GM13976 (cell line): ENCODE measurements around the gene ASTN2.

Experiments
- DNase-seq: peaks from one replicate; pipeline ENCODE4 v3.0.0; 2012; ENCODE audit warnings: low spot score
- in situ Hi-C: fragments of 300-500 bp; cut with MboI; formaldehyde crosslinking; loops from one replicate; pipeline ENCODE4 v1.12.0; 2022; ENCODE audit warnings: low sequenced_read_pairs, mixed read lengths, inconsistent platforms; ENCODE audit not compliant: unreplicated experiment
- TF ChIP-seq, protein P1 (sequence below): IDR thresholded peaks from 2 replicates; pipeline ENCODE4 v1.5.1; 2012; ENCODE audit warnings: borderline replicate concordance, mild to moderate bottlenecking; ENCODE audit not compliant: insufficient read depth; ENCODE audit errors: extremely low read depth, missing control alignments, control extremely low read depth

Gene ASTN2

DNA sequence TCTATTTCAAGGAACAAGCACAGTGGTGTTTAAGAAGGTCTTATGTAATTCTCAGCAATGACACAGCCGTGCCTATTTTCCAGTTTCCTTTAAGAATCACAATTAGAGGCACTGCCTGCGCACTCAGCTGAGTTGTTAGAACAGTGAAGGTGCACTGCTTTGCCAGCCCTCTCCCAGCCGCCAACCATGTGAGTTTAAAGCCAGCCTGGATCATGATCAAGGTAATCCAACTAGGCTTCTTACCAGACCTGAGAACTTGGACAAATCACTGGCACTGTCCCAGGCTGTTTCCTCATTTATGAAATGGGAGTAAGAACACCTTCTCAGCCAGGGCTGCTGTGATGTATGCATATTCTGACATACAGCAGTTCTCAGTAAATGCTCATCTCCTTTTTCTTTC, 99.6 kb downstream of the ASTN2 start:
- TF ChIP-seq, protein P1, sequence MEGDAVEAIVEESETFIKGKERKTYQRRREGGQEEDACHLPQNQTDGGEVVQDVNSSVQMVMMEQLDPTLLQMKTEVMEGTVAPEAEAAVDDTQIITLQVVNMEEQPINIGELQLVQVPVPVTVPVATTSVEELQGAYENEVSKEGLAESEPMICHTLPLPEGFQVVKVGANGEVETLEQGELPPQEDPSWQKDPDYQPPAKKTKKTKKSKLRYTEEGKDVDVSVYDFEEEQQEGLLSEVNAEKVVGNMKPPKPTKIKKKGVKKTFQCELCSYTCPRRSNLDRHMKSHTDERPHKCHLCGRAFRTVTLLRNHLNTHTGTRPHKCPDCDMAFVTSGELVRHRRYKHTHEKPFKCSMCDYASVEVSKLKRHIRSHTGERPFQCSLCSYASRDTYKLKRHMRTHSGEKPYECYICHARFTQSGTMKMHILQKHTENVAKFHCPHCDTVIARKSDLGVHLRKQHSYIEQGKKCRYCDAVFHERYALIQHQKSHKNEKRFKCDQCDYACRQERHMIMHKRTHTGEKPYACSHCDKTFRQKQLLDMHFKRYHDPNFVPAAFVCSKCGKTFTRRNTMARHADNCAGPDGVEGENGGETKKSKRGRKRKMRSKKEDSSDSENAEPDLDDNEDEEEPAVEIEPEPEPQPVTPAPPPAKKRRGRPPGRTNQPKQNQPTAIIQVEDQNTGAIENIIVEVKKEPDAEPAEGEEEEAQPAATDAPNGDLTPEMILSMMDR = no peak
- no peak for DNase-seq
- in situ Hi-C loops = no loop called here

DNA sequence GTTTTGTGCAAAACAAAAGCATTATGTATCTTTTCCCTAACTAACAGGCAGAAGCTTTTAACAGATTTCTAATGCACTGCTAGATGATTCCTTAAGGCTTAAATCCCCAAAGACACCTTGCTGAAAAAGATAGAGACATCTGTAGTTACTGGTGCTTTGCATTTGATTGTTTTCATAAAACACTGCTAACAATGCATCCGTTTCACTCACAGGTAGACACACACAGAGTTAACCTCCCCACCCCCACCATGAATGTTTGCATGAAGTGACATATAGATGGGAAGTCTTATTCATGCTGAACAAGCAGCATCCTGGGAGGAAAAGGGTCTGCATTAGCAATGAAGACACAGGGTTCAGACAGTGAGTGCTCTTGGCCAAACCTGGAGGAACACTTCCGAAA, 100.9 kb downstream of the ASTN2 start:
- no peak for DNase-seq
- TF ChIP-seq, protein P1 = no peak
- in situ Hi-C loops = no loop called here

DNA sequence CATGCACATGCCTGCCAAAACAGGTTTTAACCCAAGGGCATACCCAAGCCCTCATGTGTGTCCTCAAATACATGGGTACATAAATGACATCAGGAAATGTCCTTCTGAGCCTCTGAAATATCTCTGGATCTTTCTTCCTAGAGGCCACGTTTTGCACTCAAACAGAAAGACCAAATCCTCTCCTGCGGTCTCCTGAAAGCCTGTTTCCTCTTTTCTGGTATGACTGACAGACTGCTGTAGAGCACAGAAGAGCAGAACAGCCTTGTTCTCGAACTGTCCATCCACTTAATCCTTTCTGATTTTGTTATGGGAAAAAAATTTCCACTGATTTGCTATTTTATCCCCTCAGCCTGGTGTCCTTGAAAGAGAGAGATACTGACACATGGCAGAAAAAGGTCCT, 107.2 kb downstream of the ASTN2 start:
- in situ Hi-C loops = no loop called here
- TF ChIP-seq, protein P1 = no peak

DNA sequence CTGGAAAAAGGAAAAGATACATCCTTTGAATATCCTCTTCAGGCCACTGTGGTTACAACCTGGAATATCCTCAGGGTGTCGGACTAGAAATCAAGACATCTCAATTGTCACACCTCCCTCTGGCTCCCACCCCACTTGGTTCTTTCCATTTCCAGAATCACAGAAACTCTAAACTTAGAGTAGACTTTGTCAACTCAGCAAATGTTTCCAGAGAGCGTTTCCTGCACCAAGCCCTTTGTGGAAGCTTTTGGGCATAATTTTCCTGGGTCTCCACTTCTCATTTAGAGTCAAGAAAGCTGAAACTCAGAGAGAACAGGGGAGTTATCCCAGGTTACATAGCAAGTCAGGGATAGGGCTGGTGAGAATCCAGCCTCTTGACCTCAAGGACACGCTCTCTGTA, 108.8 kb downstream of the ASTN2 start:
- TF ChIP-seq, protein P1 = no peak
- DNase-seq = no peak
- in situ Hi-C loops = no loop called here

More for the DNA sequence above, 107.2 kb downstream of the ASTN2 start:
- DNase-seq = no peak

DNA sequence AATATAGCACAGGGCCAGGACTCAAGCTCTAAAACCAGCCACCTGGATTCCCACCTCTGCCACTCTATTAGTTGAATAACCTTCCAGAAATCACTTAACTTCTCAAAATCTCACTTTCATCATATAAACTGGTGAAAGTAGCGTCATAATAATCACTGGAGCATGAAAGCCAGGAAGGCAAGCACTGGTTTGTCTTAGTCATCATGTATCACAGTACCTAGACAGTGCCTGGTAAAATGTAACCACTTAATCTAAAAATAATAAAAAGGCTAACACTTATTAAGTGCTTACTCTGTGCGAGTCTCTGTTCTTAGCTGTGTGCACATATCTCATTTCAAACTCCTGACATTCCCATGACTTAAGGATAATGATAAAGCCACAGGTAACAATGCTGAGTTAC, 109.4 kb downstream of the ASTN2 start:
- TF ChIP-seq, protein P1 = no peak
- in situ Hi-C loops = no loop called here
- no peak for DNase-seq

DNA sequence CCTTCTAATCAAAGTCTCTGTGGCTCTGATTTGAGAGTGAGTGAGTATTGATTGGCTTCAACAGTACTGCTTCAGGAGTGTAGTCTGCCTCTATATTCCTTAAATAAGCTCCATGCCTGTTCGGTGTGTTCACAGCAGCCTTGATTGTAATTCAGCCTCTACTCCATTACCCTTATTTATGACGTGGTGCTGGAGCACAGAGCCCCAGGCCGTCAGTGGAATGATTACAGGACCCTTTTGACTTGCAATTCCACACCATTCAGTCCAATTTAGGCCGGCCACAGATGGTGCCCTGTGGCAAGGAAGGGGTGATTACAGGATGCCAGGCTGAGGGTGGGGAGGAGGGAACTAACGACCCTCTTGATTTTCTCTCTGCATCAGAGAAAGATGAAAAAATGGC, 110.3 kb downstream of the ASTN2 start:
- no peak for DNase-seq
- TF ChIP-seq, protein P1 = no peak
- in situ Hi-C loops = no loop called here

DNA sequence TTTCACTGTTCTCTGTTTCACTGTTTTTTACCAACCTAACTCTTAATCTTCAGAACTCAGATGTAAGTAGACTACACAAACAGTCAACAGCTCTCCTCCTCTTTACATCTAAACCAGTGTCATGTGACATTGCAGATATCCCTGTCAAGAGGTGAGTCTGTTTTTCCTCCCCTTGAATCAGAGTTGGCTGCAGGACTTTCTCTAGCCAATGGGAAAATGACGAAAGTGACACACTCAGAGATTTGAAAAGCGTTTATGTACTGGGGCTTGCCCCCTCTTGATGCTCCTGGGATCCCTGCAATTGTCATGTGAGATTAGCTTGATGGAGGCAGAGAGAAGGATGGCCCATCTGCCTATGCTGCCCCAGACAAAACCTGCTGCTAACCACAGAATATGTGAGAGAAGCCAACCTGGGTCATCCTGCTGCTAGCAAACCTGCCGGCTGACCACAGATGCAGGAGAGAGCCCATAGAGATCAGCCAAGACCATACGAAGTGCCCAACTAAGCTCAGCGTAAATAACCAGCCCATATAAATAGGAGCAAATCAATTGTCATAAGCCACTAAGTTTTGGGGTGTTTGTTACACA, 111.1 kb downstream of the ASTN2 start:
- TF ChIP-seq, protein P1 = no peak
- no peak for DNase-seq
- in situ Hi-C loops = no loop called here
